Memory B cell (primary cell): ENCODE results near the gene ASMT.

Source experiments
- ATAC-seq: fragments of 150-1000 bp; cut with Tn5 transposase; 2 replicates; pipeline ENCODE4 v1.10.0; 2021; ENCODE audit warnings: low read depth, mild to moderate bottlenecking, moderate library complexity
- DNase-seq, 2 donors: peaks; one replicate each; pipeline ENCODE4 v3.0.0; 2022; ENCODE audit warnings: low spot score in 2 of 2
- H3K27ac Mint-ChIP-seq: one replicate; pipeline ENCODE4 v1.8.0; 2022; ENCODE audit warnings: mild to moderate bottlenecking, moderate library complexity, mixed read lengths
- H3K27me3 Mint-ChIP-seq: one replicate; pipeline ENCODE4 v1.8.0; 2022; ENCODE audit warnings: mixed read lengths
- H3K36me3 Mint-ChIP-seq: one replicate; pipeline ENCODE4 v1.8.0; 2022; ENCODE audit warnings: mild to moderate bottlenecking, mixed read lengths
- H3K4me1 Mint-ChIP-seq: one replicate; pipeline ENCODE4 v1.8.0; 2022; ENCODE audit warnings: mixed read lengths
- H3K4me3 Mint-ChIP-seq: one replicate; pipeline ENCODE4 v1.8.0; 2022; ENCODE audit warnings: mild to moderate bottlenecking, moderate library complexity, mixed read lengths
- H3K9me3 Mint-ChIP-seq: one replicate; pipeline ENCODE4 v1.8.0; 2022; ENCODE audit warnings: mixed read lengths

Gene ASMT

DNA sequence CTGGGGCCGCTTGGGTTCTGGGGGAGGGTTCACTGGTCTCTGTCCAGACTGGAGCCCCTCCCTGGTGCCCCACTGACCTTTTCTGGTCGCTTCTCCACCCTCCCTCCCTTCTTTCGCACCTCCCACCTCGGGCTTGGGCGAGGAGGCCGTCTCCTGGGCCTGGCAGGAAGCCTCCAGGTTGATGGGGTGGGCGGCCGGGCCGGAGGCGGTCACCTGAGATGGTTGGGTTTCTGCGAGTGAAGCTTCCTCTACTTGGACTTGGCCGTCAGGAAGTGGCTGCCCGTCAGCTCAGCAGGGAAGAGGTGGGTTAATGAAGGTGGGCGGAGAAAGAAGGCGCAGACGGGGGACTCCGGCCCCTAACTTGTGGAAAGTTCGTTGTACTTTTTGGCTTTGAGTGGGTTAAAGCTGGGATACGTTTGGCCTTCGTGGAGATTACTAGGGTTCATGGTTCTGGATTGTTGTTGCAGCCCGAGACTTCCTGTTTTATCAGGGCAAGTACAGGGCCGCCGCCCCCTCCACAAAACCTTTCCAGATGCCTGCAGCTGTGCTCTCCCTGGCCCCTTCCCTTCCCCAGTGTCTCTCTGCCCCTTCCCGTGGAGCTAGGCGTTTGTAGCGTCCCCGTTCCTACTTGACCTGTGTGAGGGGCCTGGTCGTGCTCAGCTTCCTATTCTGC is 22.3 kb upstream of the ASMT start:
- peaks cover 17% of the 10 kb centered on the region for H3K36me3 Mint-ChIP-seq
- no peaks in the 10 kb centered on the region for H3K9me3 Mint-ChIP-seq
- H3K27me3 Mint-ChIP-seq, result no peaks in the 10 kb centered on the region
- ATAC-seq (peak; percentile 16), DNase-seq (no peak)
- peak overlapping the region; percentile 91 for H3K4me3 Mint-ChIP-seq
- H3K4me1 Mint-ChIP-seq, result peaks cover 23% of the 10 kb centered on the region
- H3K27ac Mint-ChIP-seq, result peak overlapping the region; percentile 88

DNA sequence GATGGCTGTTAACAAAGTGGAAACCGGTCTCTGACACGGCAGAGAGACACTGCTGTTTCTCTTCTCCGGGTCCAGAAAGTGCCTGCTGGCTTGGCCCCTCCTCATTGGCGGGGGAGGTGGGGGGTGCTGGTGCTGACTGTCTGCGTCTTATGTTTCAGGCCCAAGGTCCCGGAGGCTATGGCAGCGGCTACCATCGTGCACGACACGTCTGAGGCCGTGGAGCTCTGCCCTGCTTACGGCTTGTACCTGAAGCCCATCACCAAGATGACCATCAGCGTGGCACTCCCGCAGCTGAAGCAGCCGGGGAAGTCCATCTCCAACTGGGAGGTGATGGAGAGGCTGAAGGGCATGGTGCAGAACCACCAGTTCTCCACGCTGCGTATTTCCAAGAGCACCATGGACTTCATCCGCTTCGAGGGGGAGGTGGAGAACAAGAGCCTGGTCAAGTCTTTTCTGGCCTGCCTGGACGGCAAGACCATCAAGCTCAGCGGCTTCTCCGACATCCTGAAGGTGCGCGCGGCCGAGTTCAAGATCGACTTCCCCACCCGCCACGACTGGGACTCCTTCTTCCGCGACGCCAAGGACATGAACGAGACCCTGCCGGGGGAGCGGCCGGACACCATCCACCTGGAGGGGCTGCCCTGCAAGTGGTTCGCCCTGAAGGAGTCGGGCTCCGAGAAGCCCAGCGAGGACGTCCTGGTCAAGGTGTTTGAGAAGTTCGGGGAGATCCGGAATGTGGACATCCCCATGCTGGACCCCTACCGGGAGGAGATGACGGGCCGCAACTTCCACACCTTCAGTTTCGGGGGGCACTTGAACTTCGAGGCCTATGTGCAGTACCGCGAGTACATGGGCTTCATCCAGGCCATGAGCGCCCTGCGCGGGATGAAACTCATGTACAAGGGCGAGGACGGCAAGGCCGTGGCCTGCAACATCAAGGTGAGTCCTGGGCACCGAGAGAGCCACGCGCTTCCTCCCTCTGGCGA is 21.3 kb upstream of the ASMT start:
- peaks cover 25% of the 10 kb centered on the region for H3K4me1 Mint-ChIP-seq
- no peak for ATAC-seq
- H3K27me3 Mint-ChIP-seq, result no peaks in the 10 kb centered on the region
- H3K4me3 Mint-ChIP-seq, result peak overlapping the region; percentile 91
- H3K27ac Mint-ChIP-seq, result peak overlapping the region; percentile 88
- DNase-seq, result no peak
- peaks cover 19% of the 10 kb centered on the region for H3K36me3 Mint-ChIP-seq
- no peaks in the 10 kb centered on the region for H3K9me3 Mint-ChIP-seq

GRCh38 chrX:1595711-1596060 is 19.2 kb upstream of the ASMT start:
- Mint-ChIP-seq H3K4me3 (no peak overlapping the region), H3K36me3 (peaks cover 29% of the 10 kb centered on the region), H3K27me3 (no peaks in the 10 kb centered on the region), H3K4me1 (peaks cover 22% of the 10 kb centered on the region), H3K9me3 (no peaks in the 10 kb centered on the region), H3K27ac (no peak overlapping the region)
- no peak for DNase-seq
- ATAC-seq, result no peak

GRCh38 chrX:1596676-1597344 is 18.0 kb upstream of the ASMT start:
- H3K4me3 Mint-ChIP-seq, result no peak overlapping the region
- H3K27ac Mint-ChIP-seq, result peak overlapping the region; percentile 89
- no peak for DNase-seq
- peaks cover 22% of the 10 kb centered on the region for H3K4me1 Mint-ChIP-seq
- peaks cover 34% of the 10 kb centered on the region for H3K36me3 Mint-ChIP-seq
- no peaks in the 10 kb centered on the region for H3K27me3 Mint-ChIP-seq
- ATAC-seq, result no peak
- no peaks in the 10 kb centered on the region for H3K9me3 Mint-ChIP-seq

DNA sequence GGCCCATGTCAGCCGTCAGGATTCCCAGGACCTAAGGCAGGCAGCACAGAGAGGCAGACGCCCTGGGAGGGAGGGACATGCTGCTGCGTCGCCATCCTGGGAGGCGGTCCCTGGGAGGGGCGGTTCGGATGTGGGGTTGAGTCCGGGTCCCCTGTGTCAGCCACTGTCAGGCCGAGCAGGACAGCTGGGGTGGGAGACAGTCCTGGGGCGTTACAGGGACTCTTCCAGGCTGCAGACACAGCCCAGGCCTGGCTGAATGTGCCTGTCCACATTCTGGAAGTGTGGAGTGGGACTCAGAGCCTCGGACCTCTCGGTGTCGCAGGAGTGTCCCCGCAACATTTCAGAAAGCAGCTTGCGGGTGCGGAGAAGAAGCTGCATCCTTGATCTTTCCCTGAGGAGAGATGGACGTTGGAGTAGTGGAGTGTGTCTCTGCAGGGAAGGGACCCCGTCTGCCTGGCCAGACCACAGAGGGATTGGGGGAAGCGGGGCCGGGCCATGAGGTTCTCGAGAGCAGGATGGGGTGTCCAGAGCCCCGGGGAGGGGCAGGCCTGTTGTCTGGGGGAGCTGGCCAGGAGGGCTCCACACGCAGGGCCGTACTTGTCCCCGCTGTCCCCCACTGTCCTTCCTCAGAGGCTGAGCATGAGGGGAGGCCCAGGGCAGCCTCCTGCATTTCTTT is 17.4 kb upstream of the ASMT start:
- Mint-ChIP-seq H3K4me1 (peaks cover 22% of the 10 kb centered on the region), H3K9me3 (no peaks in the 10 kb centered on the region), H3K4me3 (no peak overlapping the region), H3K27me3 (no peaks in the 10 kb centered on the region), H3K27ac (peak overlapping the region; percentile 89), H3K36me3 (peaks cover 40% of the 10 kb centered on the region)
- DNase-seq, result no peak
- ATAC-seq, result no peak

GRCh38 chrX:1598021-1598875 is 16.6 kb upstream of the ASMT start:
- ATAC-seq (peak; percentile 42), DNase-seq (no peak)
- Mint-ChIP-seq H3K4me1 (peaks cover 16% of the 10 kb centered on the region), H3K27ac (peak overlapping the region; percentile 55), H3K36me3 (peaks cover 44% of the 10 kb centered on the region), H3K27me3 (no peaks in the 10 kb centered on the region), H3K9me3 (no peaks in the 10 kb centered on the region), H3K4me3 (peak overlapping the region; percentile 30)

DNA sequence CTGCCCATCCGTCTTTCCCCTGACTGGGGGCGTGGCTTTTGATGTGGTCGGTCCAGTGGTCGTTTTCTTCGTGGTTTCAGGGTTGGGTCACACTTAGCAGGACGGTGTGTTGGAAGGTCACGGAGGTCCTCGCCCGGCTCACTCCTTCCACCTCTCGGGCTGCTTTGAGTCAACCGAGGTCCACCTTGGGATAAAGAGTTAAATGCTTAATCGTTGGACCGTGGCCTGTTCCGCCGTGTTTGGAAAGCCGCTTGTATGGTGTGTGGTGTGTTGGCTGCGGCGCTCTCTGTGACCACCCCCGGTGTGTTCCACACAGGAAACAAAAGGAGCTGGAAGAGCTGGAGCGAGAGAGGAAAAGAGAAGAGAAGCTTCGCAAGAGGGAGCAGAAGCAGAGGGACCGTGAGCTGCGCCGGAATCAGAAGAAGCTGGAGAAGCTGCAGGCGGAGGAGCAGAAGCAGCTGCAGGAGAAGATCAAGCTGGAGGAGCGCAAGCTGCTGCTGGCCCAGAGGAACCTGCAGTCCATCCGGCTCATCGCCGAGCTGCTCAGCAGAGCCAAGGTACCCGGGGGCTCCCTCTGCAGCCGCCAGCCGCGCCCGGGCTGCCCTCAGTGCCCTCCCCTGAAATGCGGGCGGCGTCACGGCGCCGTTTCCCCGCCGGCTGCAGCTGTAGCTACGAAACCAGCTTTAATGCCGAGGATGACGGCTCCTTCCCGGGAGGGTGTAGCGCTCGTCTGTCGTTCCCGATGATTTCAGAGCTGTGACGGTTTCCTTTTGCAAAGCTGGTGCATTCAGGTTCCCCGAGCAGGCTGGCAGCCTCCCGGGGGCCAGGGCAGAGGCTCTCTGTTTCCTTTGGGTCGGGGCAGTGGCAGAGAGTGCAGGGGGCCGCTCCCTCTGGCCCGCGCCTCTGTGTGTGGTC is 15.7 kb upstream of the ASMT start:
- Mint-ChIP-seq H3K36me3 (peaks cover 44% of the 10 kb centered on the region), H3K4me1 (peaks cover 18% of the 10 kb centered on the region), H3K27ac (peak overlapping the region; percentile 55), H3K4me3 (peak overlapping the region; percentile 30), H3K27me3 (no peaks in the 10 kb centered on the region), H3K9me3 (no peaks in the 10 kb centered on the region)
- no peak for DNase-seq
- no peak for ATAC-seq

GRCh38 chrX:1599791-1600405 is 15.0 kb upstream of the ASMT start:
- no peak for ATAC-seq

GRCh38 chrX:1600406-1601050 is 14.3 kb upstream of the ASMT start:
- H3K36me3 Mint-ChIP-seq, result peaks cover 44% of the 10 kb centered on the region
- H3K27ac Mint-ChIP-seq, result no peak overlapping the region

More at GRCh38 chrX:1599791-1600405, 15.0 kb upstream of the ASMT start:
- Mint-ChIP-seq H3K27ac (no peak overlapping the region), H3K4me1 (peaks cover 19% of the 10 kb centered on the region), H3K9me3 (no peaks in the 10 kb centered on the region), H3K27me3 (no peaks in the 10 kb centered on the region), H3K36me3 (peaks cover 44% of the 10 kb centered on the region), H3K4me3 (no peak overlapping the region)
- DNase-seq, result no peak

DNA sequence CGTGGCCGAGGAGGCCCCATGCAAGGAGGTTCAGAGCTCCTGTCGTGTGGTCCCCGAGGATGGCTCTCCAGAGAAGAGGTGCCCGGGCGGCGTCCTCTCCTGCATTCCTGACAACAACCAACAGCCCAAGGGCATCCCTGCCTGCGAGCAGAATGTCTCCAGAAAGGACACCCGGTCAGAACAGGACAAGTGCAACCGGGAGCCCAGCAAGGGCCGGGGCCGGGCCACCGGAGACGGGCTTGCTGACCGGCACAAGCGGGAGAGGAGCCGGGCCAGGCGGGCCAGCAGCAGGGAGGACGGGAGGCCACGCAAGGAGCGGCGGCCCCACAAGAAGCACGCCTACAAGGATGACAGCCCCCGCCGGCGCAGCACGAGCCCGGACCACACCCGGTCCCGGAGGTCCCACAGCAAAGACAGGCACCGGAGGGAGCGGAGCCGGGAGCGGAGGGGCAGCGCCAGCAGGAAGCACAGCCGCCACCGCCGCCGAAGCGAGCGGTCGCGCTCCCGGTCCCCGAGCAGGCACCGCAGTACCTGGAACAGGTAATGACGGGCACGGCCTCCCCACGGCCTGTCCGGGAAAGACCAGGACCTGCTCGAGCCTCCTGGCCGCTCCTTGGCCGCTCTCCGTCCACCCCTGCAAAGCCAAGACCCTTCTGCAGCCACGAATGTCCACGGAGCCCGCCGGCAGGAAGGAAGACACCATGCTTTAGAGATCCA is 13.7 kb upstream of the ASMT start:
- no peak overlapping the region for H3K27ac Mint-ChIP-seq
- no peak overlapping the region for H3K4me3 Mint-ChIP-seq
- ATAC-seq, result no peak

More at GRCh38 chrX:1600406-1601050, 14.3 kb upstream of the ASMT start:
- Mint-ChIP-seq H3K27me3 (no peaks in the 10 kb centered on the region), H3K9me3 (no peaks in the 10 kb centered on the region), H3K4me1 (peaks cover 17% of the 10 kb centered on the region), H3K4me3 (no peak overlapping the region)
- DNase-seq (no peak), ATAC-seq (no peak)

GRCh38 chrX:1601768-1602085 is 13.1 kb upstream of the ASMT start:
- no peak for DNase-seq
- Mint-ChIP-seq H3K9me3 (no peaks in the 10 kb centered on the region), H3K27ac (no peak overlapping the region), H3K4me3 (no peak overlapping the region), H3K4me1 (peaks cover 15% of the 10 kb centered on the region), H3K36me3 (peaks cover 43% of the 10 kb centered on the region), H3K27me3 (no peaks in the 10 kb centered on the region)
- no peak for ATAC-seq

More for the DNA sequence above, 13.7 kb upstream of the ASMT start:
- Mint-ChIP-seq H3K9me3 (no peaks in the 10 kb centered on the region), H3K27me3 (no peaks in the 10 kb centered on the region), H3K4me1 (peaks cover 17% of the 10 kb centered on the region), H3K36me3 (peaks cover 45% of the 10 kb centered on the region)
- DNase-seq, result no peak
